OCI-LY7 (cell line): ENCODE data around the gene TRIM29. TPM values are rescaled to one million over a fixed set of nuclear protein-coding genes. Genes with fewer than 3 reads are reported as not detected.

Source experiments
- BruUV-seq: library from RNA; stranded (reverse); fragments of 400-500 nt; replicated peaks from 2 replicates; lab custom pipeline; 2021; lab: Mats Ljungman, UMichigan
- CTCF ChIA-PET: fragments of 300-600 bp; sonication (Branson Sonifier 250); formaldehyde crosslinking; loops from one replicate; lab custom pipeline; 2022; ENCODE audit warnings: antibody characterized with exemption; ENCODE audit not compliant: unreplicated experiment; lab: Charles Lee
- POLR2A ChIA-PET: fragments of 300-600 bp; sonication (Branson Sonifier 250); formaldehyde crosslinking; loops from one replicate; lab custom pipeline; 2022; ENCODE audit warnings: antibody characterized with exemption; lab: Charles Lee
- DNase-seq: peaks from one replicate; pipeline ENCODE4 v3.0.0-alpha.2; 2015; ENCODE audit warnings: low spot score
- H2AFZ ChIP-seq: fragments of 200-600 bp; sonication (generic), shearing (Covaris generic); 2 replicates; pipeline ENCODE4 v1.6.1; 2014; ENCODE audit warnings: mild to moderate bottlenecking, antibody characterized with exemption, low read length, moderate library complexity
- H3K27ac ChIP-seq: fragments of 200-600 bp; sonication (generic); 2 replicates; pipeline ENCODE4 v1.5.1; 2014; ENCODE audit warnings: mixed run types, low read depth, mild to moderate bottlenecking, moderate library complexity, low read length, inconsistent platforms; ENCODE audit not compliant: poor library complexity, severe bottlenecking
- H3K36me3 ChIP-seq: fragments of 200-600 bp; sonication (generic); 2 replicates; pipeline ENCODE4 v1.6.1; 2014; ENCODE audit warnings: mild to moderate bottlenecking, antibody characterized with exemption, low read length, moderate library complexity, mixed read lengths; ENCODE audit not compliant: insufficient read depth
- H3K4me1 ChIP-seq: fragments of 200-600 bp; sonication (generic); 2 replicates; pipeline ENCODE4 v1.5.1; 2014; ENCODE audit warnings: mild to moderate bottlenecking, low read length; ENCODE audit not compliant: insufficient read depth, poor library complexity, severe bottlenecking
- H3K4me2 ChIP-seq: fragments of 200-600 bp; sonication (generic); 2 replicates; pipeline ENCODE4 v1.6.1; 2014; ENCODE audit warnings: mild to moderate bottlenecking, low read length
- H3K4me3 ChIP-seq: fragments of 200-600 bp; sonication (generic); 2 replicates; pipeline ENCODE4 v1.5.1; 2014; ENCODE audit warnings: mild to moderate bottlenecking, low read depth, low read length; ENCODE audit not compliant: poor library complexity, severe bottlenecking
- H3K79me2 ChIP-seq: fragments of 200-600 bp; sonication (generic); 2 replicates; pipeline ENCODE4 v1.6.1; 2016; ENCODE audit warnings: low read depth, mild to moderate bottlenecking, low read length, moderate library complexity, mixed read lengths; ENCODE audit not compliant: insufficient read depth
- H3K9me2 ChIP-seq: fragments of 200-600 bp; sonication (generic); 2 replicates; pipeline ENCODE4 v1.6.1; 2016; ENCODE audit warnings: mild to moderate bottlenecking, low read length, mixed read lengths; ENCODE audit not compliant: insufficient read depth
- H3K9me3 ChIP-seq: fragments of 200-600 bp; sonication (generic); 2 replicates; pipeline ENCODE4 v1.6.1; 2014; ENCODE audit warnings: mild to moderate bottlenecking, mixed run types, low read length, mixed read lengths
- H4K20me1 ChIP-seq: fragments of 200-600 bp; sonication (generic); 2 replicates; pipeline ENCODE4 v1.6.1; 2014; ENCODE audit warnings: mild to moderate bottlenecking, antibody characterized with exemption, low read length, moderate library complexity, mixed read lengths; ENCODE audit not compliant: insufficient read depth
- EZH2phosphoT487 ChIP-seq: fragments of 200-600 bp; sonication (generic); IDR thresholded peaks from 2 replicates; pipeline ENCODE4 v1.6.1; 2018; ENCODE audit warnings: low read depth, borderline replicate concordance, mild to moderate bottlenecking, mixed run types, antibody characterized with exemption, low read length, moderate library complexity, mixed read lengths
- intact Hi-C: fragments of 100-400 bp; cut with micrococcal nuclease; formaldehyde crosslinking; loops from one replicate; pipeline ENCODE4 v1.10.0; 2022; ENCODE audit not compliant: unreplicated experiment
- total RNA-seq, 2 experiments: library from RNA; depleted of rRNA in 1 of 2; stranded (reverse); fragments of >200 nt in 1 of 2; shearing (Covaris generic) in 1 of 2; gene quantifications; 2 replicates each; pipeline ENCODE4 v1.2.3, GENCODE V29; 2014 to 2022
- TF ChIP-seq, protein P1 (sequence below): fragments of 200-600 bp; sonication (generic); conservative IDR thresholded peaks from 2 replicates; pipeline ENCODE4 v1.5.1; 2014; ENCODE audit warnings: mild to moderate bottlenecking, antibody characterized with exemption, low read length, moderate library complexity, mixed read lengths

Gene TRIM29
- total RNA-seq, 2 experiments from 2014 or later: not detected

DNA sequence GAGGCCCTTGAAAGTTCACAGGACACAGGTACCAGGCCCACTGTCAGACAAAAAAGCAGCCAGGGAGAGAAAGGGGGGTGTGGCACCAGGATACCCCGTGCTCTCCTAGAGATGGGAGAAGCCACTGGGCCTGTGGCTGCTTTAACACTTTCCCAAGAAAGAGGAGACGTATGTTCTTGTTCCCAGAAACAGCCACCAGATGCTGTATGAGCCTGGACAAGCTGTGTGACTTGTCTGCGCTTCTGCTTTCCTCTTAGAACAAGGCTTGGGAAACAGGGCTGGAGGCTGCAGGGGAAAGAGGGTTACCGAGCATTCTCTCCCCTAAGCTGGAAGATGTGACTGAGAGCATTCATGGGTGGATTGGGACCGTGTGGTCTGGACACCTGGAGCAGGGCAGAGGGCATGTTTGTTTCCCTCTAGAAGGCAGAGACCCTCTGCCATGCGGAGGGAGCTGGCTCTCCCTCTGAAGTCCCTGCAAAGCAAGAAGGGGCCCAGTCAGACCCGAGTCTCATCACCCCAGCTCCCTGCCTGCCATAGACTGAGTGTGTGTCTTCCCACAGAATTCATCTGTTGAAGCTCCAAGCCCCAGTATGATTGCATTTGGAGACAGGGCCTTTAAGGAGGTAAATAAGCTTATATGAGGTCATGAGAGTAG lies 74.1 kb downstream of the TRIM29 start:
- Histone ChIP-seq H3K36me3 (no peaks in the 10 kb centered on the region), H2AFZ (no peak overlapping the region), H3K4me1 (no peaks in the 10 kb centered on the region), H3K9me3 (no peaks in the 10 kb centered on the region), H3K9me2 (no peaks in the 10 kb centered on the region), H3K4me2 (no peak overlapping the region), H4K20me1 (no peaks in the 10 kb centered on the region), H3K27ac (no peak overlapping the region), H3K79me2 (no peaks in the 10 kb centered on the region), H3K4me3 (no peak overlapping the region)
- TF ChIP-seq, protein P1, sequence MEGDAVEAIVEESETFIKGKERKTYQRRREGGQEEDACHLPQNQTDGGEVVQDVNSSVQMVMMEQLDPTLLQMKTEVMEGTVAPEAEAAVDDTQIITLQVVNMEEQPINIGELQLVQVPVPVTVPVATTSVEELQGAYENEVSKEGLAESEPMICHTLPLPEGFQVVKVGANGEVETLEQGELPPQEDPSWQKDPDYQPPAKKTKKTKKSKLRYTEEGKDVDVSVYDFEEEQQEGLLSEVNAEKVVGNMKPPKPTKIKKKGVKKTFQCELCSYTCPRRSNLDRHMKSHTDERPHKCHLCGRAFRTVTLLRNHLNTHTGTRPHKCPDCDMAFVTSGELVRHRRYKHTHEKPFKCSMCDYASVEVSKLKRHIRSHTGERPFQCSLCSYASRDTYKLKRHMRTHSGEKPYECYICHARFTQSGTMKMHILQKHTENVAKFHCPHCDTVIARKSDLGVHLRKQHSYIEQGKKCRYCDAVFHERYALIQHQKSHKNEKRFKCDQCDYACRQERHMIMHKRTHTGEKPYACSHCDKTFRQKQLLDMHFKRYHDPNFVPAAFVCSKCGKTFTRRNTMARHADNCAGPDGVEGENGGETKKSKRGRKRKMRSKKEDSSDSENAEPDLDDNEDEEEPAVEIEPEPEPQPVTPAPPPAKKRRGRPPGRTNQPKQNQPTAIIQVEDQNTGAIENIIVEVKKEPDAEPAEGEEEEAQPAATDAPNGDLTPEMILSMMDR: no peak
- TF ChIP-seq EZH2phosphoT487: no peak
- BruUV-seq: no TSS peak
- ChIA-PET CTCF (no interaction called here), POLR2A (no interaction called here)
- no peak for DNase-seq
- intact Hi-C loops: no loop called here

DNA sequence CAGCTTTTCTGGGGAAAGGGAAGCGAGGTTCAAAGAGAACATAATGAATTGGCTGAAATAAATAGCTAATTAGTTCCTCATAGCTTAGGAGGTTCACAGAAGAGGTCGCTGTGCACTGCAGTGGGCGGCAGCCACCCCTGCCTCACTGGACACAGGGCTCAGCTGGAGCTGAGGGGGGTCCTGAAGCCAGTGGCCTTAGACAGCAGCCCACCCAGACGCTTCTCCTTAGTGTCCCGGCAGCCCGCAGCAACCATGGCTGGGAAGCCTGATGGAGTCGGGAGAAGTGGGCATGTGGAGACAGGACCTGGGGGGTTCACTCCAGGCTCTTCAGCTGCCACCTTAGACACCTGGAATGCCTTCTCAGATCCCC lies 75.4 kb downstream of the TRIM29 start:
- intact Hi-C loops: no loop called here
- Histone ChIP-seq H2AFZ (no peak overlapping the region), H3K36me3 (no peaks in the 10 kb centered on the region), H3K27ac (no peak overlapping the region), H3K4me3 (no peak overlapping the region), H4K20me1 (no peaks in the 10 kb centered on the region), H3K4me1 (no peaks in the 10 kb centered on the region), H3K9me2 (no peaks in the 10 kb centered on the region), H3K4me2 (no peak overlapping the region), H3K9me3 (no peaks in the 10 kb centered on the region), H3K79me2 (no peaks in the 10 kb centered on the region)
- no TSS peak for BruUV-seq
- ChIA-PET CTCF (no interaction called here), POLR2A (no interaction called here)
- no peak for DNase-seq
- TF ChIP-seq, protein P1: no peak
- no peak for TF ChIP-seq EZH2phosphoT487

DNA sequence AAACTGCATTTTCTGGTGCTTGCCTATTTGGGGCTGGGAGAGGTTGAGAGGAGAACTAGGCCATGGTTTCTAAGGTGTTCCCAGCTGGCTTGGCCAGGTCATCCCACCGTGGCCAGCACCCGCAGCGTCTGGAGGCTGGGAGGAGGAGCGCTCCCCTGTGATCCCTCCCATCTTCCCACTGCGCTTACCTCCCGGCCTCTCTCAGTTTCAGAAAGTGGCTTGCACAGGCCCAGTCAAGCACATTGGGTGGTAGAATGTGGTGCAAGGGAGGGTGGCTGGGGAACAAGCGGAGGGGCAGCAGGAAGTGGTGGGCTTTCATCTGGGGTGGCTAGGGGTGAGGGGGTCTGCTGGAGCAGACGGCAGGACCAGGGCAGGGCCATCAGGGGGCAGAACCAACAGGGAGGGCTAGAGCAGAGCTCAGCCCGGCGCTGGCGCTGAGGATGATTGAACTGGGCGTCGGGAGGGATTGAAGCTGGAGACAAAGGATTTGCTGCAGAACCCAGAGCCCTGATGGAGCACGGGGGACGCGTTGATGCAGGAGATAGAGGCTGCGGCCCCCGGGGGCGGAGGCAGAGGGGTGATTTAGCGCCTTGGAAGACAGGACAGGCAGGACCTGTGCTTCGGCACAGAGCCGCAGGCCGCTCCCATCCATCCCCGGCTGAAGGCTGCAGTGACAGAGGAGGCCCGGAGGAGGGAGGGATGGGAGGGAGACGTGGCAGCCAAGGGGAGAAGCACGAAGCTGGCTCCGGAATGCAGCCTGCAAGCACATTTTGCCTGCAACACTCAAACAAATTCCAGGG lies 76.0 kb downstream of the TRIM29 start:
- no peak for DNase-seq
- BruUV-seq: no TSS peak
- intact Hi-C loops: no loop called here
- ChIA-PET CTCF (no interaction called here), POLR2A (interaction anchor here (0.6 kb wide), 1 partner anchor 601 kb away, joined by 3 read pairs; no protein-coding TSS in a partner anchor)
- Histone ChIP-seq H3K9me3 (no peaks in the 10 kb centered on the region), H2AFZ (no peak overlapping the region), H3K79me2 (no peaks in the 10 kb centered on the region), H3K4me2 (no peak overlapping the region), H3K36me3 (no peaks in the 10 kb centered on the region), H3K9me2 (no peaks in the 10 kb centered on the region), H3K27ac (no peak overlapping the region), H3K4me1 (no peaks in the 10 kb centered on the region), H3K4me3 (no peak overlapping the region), H4K20me1 (no peaks in the 10 kb centered on the region)
- TF ChIP-seq, protein P1: no peak
- TF ChIP-seq EZH2phosphoT487: no peak
